Putamen (tissue), 1 donor: ENCODE results near the gene FTCD.
"Not testable (repeated sequence)": the region's sequence is repeated elsewhere in the genome, so short reads cannot be mapped to it uniquely, and the experiment has no call there.

Experiments used
- DNase-seq: peaks from one replicate; pipeline ENCODE4 v3.0.0-alpha.2; 2016; ENCODE audit warnings: low spot score

The FTCD gene

GRCh38 chr21:46188226-46189212 is 33.1 kb upstream of the FTCD start:
- DNase-seq = peak; percentile 86

GRCh38 chr21:46187814-46188213 is 32.4 kb upstream of the FTCD start:
- DNase-seq = no peak

- DNase-seq = no peak
These were observed 31.9 kb upstream of the FTCD start for GRCh38 chr21:46187261-46187660.

- no peak for DNase-seq
These were observed 30.3 kb upstream of the FTCD start for GRCh38 chr21:46185716-46186115.

GRCh38 chr21:46184625-46185555 is 29.5 kb upstream of the FTCD start:
- DNase-seq = peak; percentile 84

- DNase-seq = peak; percentile 72
These were observed 28.7 kb upstream of the FTCD start, which contains the start of gene SPATC1L for GRCh38 chr21:46183910-46184624. SPATC1L (minus strand) TSS chr21:46184459; CDS start chr21:46182816, 1,643 bp downstream.

GRCh38 chr21:46183337-46183909 is 28.0 kb upstream of the FTCD start:
- DNase-seq = not testable (repeated sequence)

GRCh38 chr21:46182548-46183336 is 27.4 kb upstream of the FTCD start:
- no peak for DNase-seq

GRCh38 chr21:46181953-46182547 is 26.7 kb upstream of the FTCD start:
- DNase-seq = no peak

- no peak for DNase-seq
These were observed 26.1 kb upstream of the FTCD start for GRCh38 chr21:46181436-46181835.

GRCh38 chr21:46180778-46181391 is 25.5 kb upstream of the FTCD start:
- no peak for DNase-seq

GRCh38 chr21:46180079-46180722 is 24.8 kb upstream of the FTCD start:
- DNase-seq = no peak

GRCh38 chr21:46179708-46180078 is 24.3 kb upstream of the FTCD start:
- DNase-seq = no peak

GRCh38 chr21:46178961-46179360 is 23.6 kb upstream of the FTCD start:
- no peak for DNase-seq

- DNase-seq = not testable (repeated sequence)
These were observed 21.2 kb upstream of the FTCD start for GRCh38 chr21:46176443-46177129.

- DNase-seq = no peak
These were observed 18.2 kb upstream of the FTCD start for GRCh38 chr21:46173573-46173972.

- no peak for DNase-seq
These were observed 17.6 kb upstream of the FTCD start for GRCh38 chr21:46172863-46173528.
